CD4-positive, alpha-beta T cell treated with Interleukin-2 at 100 ng/mL for 4 hours (primary cell): ENCODE results near the gene ACSBG1.

Source experiments
- DNase-seq: peaks from one replicate; pipeline ENCODE4 v3.0.0-alpha.2; 2020; ENCODE audit warnings: low spot score

Gene ACSBG1

GRCh38 chr15:78234515-78235040 is at the start of gene ACSBG1:
Gene ACSBG1 (minus strand): TSS chr15:78234565. CDS start chr15:78234501, 64 bp downstream.
- no peak for DNase-seq

DNA sequence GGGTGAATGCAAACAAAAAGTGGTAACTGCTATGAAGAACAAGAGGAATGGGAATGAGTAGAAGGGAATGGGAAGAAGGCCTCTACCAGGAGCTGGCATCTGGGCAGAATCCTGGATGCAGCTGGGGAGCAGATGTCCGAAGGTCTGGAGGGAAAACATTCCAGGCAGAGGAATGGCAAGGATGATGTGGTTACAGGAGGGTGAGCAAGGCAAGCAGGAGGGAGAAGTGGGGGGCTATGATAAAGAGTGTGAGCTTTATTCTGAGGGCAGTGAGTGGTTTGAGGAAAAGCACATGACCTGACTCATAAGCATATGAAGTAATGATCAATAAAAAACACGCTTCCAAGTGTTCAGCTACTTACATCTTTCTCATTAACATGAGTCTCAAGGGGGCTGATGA is 48.0 kb upstream of the ACSBG1 start:
- DNase-seq = no peak

DNA sequence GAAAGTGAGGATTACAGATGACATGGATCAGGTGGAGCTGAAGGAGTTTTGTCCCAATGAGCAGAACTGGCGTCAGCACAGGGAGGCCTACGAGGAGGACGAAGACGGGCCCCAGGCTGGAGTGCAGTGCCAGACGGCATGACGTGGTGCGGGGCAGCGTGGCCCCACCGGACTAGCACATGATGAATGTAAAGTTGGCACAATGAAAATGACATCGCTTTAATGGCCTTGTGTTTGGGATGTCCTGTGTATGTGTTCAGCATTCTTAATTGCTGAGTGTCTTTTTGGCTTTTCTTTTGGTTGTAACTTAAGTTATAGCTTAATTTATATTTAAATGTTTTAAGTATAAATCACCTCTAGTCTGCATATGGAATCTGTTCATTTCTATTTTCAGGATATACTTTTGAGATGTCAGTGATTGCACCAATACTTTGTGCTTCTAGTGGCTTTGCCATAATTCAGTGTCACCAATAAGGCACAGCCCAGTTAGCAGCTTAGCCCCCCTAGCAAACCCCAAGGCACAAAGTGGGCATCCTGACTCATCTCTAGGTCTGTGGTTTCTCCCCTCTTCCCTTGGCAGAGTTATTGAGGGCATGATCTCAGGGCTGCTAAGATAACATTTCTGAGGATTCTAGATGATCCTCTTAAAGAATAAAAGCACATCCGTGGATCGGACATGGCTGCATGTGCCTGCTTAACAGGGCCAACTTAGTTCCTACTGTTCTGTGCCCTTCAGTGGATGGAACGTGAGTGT is 46.1 kb upstream of the ACSBG1 start:
- no peak for DNase-seq

DNA sequence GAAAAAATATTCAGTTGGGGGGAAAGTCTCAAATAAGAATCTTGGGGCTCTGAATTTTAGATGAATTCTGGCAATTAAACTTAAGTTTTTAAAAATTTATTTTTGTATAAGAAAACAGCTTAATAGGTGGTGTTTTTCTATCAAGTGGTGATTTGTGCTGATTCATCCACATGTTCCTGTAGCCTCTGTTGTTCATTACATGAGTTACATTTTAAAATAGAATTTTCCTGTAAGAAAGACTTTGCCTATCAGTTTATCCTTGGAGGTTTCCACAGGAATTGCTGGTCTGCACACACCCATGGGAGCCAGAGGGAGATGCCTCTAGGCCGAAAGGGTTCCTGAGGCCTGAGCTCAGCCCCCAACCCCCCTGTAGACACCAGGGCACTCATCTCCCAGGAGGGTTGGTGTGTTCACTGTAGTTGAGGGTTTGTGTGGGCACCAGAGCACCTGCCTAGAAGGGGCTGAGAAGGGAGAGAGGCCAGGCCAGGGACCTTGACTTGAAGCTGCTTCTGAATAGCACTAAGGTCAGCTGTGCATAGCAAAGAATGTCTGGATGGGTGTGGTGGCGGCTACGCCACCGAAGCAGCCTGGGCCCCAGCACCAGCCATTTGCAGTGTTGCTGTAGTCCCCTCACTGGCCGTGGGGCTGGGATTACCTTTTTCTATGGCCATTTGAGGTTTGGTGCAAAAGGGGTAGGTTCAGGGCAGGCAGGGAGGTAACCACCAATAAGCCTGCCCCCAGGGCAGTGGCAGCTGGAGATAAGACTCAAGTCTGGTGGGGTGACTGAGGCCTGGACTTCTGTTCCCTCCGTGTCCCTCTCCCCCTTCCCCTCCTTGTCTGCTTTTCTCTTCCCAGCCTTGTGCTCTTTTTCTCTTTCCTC is 41.9 kb upstream of the ACSBG1 start:
- no peak for DNase-seq

- no peak for DNase-seq
Observed at GRCh38 chr15:78274994-78275393, 40.6 kb upstream of the ACSBG1 start.

- no peak for DNase-seq
Observed at GRCh38 chr15:78272776-78273175, 38.4 kb upstream of the ACSBG1 start.

DNA sequence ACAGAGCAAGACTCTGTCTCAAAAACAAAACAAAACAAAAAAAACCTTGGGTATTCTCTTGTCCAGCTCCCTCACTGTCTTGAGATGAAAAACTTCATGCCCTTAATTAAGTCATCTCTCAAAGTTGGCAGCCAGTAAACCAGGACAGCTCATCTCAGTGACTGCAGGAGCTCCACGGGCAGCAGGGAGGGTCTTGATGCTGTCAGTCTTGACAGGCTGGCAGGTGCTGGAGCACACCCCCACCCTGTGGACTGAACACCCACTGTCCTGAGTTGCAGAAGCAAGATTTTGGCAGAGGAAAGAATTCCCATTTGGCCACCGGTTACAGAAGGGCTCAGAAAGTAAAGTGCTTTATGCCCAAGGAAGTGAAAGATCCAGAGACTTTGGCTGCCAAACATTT is 38.0 kb upstream of the ACSBG1 start:
- no peak for DNase-seq

DNA sequence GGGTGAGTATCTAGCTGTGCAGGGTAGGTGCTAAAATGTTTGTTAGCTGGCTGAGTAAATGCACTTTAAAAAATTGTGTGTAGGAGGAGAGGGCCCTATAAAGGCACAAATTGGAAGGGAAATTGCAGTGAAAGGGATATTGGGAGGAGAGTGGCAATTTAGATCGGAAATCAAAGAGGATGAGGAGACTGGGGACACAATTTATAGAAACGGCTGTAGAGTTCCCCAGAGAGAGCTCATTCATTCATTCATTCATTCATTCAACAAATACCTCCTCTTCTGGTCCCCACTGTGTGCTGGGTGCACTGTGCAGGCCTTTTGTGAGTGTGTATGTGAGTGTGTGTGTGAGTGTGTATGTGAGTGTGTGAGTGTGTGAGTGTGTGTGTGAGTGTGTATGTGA is 32.4 kb upstream of the ACSBG1 start:
- no peak for DNase-seq

- DNase-seq = no peak
Observed at GRCh38 chr15:78266229-78266628, 31.9 kb upstream of the ACSBG1 start.

- no peak for DNase-seq
Observed at GRCh38 chr15:78265752-78266224, 31.4 kb upstream of the ACSBG1 start.

DNA sequence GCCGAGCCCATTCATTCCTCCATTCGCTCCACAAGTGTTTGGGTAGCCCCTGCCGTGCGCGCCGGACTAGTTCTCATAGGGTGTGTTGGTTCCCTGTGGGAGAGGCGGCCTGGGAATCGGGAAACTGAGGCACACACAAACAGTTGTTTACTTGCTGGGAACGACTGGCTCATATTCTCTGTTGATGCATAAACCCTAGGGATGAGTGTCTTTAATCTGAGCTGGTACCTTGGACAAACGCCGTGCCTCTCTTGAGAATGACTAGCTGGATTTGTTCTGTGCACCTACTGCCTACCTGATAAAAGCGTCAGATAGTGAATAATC is 30.7 kb upstream of the ACSBG1 start:
- no peak for DNase-seq

- DNase-seq = peak; percentile 52
Observed at GRCh38 chr15:78264304-78265136, 30.2 kb upstream of the ACSBG1 start, which contains the start of gene DNAJA4. Gene DNAJA4 (plus strand): TSS chr15:78264562. CDS start chr15:78264764, 202 bp downstream.

DNA sequence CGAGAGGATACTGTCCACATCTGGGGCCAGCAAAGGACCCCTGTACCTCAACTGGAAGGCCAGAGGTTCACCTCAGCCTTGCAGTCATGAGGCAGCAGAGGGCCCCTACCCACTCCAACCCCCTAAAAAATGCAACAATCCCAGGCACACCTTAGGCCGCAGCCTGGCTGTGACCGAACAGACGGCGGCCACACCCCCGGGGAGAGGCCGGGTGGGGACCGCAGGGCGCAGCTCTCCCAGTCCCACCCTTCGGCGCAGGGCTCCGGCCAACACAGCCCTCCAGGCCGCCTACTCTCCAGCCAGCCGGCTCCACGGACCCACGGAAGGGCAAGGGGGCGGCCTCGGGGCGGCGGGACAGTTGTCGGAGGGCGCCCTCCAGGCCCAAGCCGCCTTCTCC is 29.5 kb upstream of the ACSBG1 start:
- DNase-seq = no peak

- DNase-seq = no peak
Observed at GRCh38 chr15:78263351-78263781, 29.0 kb upstream of the ACSBG1 start.

GRCh38 chr15:78261062-78261461 is 26.7 kb upstream of the ACSBG1 start:
- DNase-seq = no peak

GRCh38 chr15:78260489-78260888 is 26.1 kb upstream of the ACSBG1 start:
- DNase-seq = no peak

GRCh38 chr15:78259232-78259631 is 24.9 kb upstream of the ACSBG1 start:
- no peak for DNase-seq

GRCh38 chr15:78257681-78258080 is 23.3 kb upstream of the ACSBG1 start:
- DNase-seq = no peak

GRCh38 chr15:78256044-78256437 is 21.7 kb upstream of the ACSBG1 start:
- DNase-seq = no peak

GRCh38 chr15:78255421-78256043 is 21.2 kb upstream of the ACSBG1 start:
- DNase-seq = no peak

GRCh38 chr15:78251136-78251535 is 16.8 kb upstream of the ACSBG1 start:
- no peak for DNase-seq

GRCh38 chr15:78249131-78249530 is 14.8 kb upstream of the ACSBG1 start:
- no peak for DNase-seq
